Retina (tissue), 1 donor: ENCODE measurements around the gene PHLPP2.
"Not testable (repeated sequence)": the region's sequence is repeated elsewhere in the genome, so short reads cannot be mapped to it uniquely, and the experiment has no call there.

ENCODE experiments used
- DNase-seq: peaks from one replicate; pipeline ENCODE4 v3.0.0-alpha.2; 2016

Gene PHLPP2

DNA sequence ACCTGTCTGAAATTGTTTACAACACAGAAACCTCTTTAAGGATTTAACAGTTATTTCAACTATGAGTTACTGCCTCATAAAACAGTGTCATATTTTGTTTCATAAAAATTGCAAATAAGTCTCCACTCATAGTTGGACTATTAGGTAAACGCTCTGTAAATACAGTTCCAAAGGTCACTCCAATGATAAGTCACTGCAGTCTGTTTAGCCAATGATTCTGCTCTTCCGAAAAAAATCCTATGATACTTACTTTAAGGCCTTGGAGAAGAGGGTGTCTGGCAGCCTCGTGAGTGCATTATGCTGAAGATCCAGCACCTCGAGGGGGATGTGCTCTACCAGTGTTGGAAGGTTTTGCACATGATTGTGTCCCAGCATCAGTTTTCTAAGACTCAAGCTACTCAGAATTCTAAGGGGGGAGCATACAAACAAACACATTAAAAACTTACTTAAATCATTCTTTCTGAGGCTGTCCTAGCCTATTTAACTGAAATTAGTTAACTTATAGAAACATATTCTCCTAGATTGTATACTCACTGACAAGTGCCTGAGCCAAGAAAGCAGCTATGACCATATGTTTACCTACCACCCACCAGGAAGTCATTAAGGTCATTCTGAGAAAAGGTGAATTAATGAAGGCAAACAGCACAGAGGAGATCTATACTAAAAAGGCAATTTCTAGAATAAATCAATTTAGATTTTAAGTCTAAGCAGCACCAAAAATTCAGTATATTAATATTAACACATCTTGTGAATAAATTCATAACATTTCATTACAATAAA is 57.4 kb downstream of the PHLPP2 start:
- no peak for DNase-seq

DNA sequence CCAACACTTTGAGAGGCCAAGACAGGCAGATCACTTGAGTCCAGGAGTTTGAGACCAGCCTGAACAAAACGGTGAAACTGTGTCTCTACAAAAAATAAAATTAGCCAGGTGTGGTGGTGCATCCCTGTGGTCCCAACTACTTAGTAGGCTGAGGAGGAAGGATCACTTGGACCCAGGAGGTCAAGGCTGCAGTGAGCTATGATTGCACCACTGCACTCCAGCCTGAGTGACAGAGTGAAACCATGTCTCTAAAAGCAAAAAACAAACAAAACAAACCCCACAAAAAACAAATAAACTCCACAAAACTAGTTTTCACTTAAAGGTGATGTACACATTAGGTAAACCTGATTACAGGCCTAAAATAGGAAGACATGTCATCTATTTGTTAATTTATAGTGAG is 58.2 kb downstream of the PHLPP2 start:
- no peak for DNase-seq

DNA sequence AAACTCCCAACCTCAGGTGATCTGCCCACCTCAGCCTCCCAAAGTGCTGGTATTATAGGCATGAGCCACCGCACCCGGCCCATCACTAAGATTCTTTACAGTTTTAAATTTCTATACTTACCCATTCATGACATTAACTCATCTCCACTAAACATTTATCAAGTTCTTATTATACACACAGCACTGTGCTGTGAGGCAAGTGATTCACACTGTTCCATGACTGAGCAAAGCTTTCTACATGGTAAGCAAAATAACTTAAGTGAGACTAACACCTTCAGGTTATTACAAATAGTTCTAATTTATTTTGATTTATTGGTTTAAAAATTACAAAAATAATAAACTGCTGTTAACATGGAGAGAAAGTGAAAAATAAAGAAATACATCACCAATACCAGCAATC is 65.0 kb downstream of the PHLPP2 start:
- DNase-seq = no peak

DNA sequence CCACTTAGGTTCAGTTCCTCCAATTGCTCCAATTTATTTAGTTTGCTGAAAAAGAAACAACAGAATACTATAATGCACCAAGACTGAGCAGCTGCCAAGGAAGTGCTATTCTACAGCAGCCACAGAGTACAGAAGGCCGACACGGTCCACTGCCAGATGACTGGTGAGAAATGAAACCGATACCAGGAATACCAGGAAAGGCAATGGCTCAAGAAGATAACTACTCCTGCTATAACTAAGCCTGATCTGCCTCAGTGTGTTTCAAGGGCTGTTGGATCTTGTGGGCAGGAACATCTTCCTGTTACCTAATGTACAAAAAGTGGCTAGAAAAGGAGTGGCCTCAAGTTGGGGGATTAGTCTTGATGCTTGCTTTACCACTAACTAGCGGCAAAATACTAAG is 65.7 kb downstream of the PHLPP2 start:
- DNase-seq = no peak

DNA sequence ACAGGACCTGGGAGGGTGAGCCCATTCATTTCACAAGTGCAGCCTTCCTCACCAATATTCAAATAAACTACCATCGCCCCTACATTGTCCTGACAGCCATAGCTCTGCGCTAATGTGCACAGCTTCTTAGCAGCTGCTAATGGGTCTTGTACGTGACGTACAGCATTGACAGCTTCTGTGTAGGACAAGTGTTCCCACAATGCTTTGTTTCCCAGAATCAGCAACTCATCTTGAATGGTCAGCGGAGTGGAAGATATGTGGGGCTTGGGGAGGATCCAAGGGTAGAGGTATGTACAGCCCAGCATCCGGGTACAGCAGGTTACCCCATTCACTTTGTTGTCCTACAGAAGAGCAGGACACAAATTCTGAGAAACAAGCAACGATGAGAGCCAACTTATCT is 74.8 kb downstream of the PHLPP2 start:
- no peak for DNase-seq

DNA sequence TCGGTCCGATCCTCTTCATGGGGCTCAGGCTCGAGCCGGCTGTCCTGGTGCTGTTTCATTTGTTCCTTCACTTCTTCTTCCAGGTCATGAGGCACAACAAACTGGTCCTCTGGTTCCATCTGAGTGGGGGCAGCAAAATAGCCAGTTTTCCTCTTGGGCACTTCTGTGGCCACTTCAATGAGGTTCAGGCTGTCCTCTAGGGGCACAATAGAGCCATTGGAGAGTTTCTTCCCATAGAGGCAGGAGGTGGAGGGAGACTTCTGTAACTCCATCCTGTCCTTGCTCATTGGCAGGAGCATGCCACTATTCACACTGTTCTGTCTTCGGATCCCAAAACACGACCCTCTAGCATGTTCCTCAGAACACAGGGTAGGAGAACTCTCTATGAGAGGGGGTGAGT is 75.6 kb downstream of the PHLPP2 start:
- no peak for DNase-seq

DNA sequence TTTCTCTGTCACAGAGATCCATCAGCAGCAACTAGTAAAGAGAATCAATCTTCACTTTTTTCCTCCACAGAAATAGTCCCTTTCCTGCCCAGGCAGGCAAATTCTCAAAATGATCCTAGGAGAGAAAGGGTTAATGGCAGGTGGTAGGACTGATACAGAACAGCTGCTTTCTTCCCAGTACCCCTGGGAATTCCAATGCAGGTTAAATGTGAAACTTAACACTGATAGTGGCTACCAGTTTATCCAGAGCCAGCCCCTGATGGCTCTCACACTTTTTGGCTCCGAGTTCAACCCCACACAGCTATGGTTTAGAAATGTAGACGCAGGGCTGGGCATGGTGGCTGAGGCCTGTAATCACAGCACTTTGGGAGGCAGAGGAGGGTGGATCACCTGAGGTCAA is 76.3 kb downstream of the PHLPP2 start:
- DNase-seq = no peak

DNA sequence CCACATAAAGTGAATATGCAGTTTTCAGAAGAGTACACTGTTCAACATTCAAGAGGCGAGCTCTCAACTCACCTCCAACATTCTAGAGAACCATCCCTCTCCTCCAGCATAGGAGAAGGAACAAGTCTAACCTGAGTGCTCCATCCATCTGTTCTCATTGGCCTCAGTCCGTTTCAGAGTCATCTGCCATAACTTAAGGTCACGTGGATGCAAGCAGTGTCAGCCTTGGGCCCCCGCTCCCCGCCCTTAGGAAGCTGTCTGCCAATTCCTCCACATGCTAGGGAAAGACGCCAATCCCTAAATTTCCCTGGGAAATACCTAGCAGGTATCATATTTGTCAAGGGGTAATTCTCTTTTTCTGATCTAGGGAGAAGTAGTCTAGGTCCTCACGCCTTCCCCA is 77.1 kb downstream of the PHLPP2 start:
- DNase-seq = no peak

DNA sequence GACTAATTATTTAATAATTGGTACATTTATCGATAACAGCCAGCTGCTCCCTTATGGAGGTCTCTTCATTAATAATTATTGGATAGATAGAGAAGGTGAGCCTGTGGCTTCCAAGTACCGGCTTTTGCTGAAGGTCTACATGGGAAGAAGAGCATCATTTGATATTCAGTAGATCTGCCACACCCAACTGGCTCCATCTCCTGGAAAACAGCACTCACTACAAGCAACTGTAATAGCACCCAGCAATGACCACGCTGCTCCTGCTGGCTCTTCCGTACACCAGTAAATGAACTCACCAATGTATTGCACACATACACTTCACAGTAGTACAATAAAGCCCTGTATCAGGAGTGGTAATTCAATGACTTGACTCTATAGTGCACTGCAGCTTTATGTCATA is 79.1 kb downstream of the PHLPP2 start:
- no peak for DNase-seq

DNA sequence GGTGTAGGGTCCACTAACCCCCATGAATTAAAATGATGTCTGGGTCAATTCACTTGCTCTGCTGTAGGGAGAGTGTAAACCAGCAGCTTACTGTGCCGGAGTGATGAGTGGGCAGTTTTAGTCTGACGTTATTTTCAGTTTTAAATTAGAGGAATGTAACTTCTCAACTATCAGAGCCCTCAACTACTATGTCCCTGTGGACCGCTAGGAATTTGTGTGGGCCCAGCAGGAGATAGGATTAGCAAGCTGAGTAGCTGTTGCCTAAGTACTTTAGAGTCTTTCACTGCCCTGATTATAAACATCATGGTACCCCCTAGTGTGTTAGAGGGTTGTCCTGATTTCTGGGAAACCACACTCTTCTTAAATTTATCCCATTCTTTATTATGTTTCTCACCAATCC is 87.1 kb downstream of the PHLPP2 start:
- no peak for DNase-seq

DNA sequence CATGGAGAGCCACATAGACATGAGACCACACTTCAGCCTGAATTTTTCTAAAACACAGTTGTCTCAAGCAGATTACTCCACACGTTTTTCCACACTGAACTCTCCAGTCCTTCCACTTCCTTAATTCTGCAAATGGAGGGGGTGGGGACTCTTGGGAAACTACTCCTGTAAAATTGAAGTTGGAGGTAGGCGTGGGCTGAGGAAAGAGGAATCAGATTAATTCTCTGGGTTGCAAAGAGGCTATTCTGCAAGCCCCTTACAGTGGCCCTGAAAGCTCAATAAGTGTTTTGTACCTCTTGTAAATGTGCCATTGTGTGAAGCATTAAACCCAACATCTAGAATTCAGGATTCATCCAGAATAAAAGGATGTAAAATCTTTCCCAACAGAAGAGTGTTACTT is 88.9 kb downstream of the PHLPP2 start:
- DNase-seq = no peak

DNA sequence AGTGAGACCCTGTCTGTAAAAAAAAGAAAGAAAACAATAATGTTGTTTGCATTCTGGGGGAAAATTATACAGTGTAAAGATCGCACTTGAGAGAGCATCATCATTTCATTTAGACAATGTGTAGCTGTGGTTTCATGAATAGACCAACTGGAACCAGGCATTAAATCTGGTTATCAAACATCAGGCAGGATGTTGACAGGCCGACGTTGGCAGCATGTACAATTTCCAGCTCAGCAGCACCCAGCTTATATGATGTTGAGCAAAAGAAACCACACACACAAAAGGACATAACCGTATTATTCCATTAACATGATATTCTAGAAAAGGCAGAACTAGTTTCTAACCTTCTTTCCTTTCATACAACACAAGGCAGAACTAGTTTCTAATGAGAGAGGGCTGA is 92.7 kb downstream of the PHLPP2 start:
- DNase-seq = no peak

DNA sequence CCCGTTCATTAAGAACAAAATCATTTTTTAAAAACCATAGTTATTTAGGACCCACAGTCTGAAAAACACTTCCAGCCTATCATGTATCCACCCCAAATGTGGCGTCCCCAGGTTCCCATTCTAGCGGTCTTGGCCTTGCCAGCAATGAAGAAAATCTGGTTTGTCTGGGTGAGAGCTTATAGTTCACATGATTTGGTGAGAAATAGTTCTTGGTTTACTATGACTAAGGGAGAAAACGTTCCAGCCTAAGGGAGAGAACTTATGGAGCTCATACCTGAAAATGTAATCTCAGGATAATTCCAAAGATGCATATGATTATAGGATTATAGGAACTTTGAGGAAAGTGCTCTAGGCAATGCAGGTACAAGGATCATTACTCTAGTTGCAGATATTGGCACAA is 93.7 kb downstream of the PHLPP2 start:
- DNase-seq = no peak

DNA sequence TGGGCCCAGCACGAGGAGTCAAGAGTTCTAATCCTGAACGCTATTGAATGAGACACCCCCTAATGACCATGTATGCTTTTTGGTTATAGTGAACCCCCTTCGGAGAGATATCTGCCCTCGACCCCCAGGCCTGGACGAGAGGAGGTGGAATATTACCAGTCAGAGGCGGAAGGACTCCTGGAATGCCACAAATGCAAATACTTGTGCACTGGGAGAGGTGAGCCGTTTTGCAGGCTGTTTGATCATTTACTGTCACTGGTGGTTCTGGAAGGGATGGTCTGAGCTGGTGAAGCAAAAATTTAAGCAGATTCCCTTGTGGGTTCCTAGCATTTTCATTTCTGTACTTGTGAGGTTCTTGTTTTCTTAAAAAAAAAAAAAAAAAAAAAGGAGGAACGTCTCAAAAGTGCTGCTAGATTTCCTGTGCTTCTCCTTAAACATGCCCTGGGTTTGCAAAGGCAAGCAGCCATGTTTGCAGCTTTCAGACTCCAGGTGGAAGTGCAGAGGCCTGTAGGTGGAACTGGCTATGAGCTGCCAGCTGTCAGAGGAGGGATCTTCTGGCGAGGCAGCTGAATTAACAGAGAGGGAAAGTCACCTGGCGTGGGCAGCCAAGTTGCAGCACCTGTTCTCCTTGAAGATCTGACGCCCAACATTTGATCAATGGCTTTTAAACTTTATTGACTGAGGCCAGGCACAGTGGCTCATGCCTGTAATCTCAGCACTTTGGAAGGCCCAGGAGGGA is 95.1 kb downstream of the PHLPP2 start:
- DNase-seq = no peak

DNA sequence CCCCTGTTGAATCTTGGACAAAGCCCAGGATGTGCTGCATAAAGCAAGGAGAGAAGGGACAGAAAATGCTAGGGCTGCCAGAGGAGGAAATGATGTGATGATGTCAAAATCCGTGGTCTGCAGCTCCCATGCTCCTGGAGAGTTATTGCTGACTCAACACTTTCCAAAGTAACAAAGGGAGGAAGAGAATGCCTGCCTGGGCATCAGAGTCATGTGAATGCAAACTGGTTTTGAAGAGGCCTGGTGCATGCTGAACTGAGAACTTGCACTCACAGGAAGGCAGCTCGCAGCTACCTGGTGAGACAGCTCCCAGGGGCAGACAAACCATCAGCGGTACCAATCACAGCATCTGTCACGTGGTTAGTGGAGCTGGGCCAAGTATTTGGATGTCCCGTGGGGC is 95.7 kb downstream of the PHLPP2 start:
- DNase-seq = no peak

DNA sequence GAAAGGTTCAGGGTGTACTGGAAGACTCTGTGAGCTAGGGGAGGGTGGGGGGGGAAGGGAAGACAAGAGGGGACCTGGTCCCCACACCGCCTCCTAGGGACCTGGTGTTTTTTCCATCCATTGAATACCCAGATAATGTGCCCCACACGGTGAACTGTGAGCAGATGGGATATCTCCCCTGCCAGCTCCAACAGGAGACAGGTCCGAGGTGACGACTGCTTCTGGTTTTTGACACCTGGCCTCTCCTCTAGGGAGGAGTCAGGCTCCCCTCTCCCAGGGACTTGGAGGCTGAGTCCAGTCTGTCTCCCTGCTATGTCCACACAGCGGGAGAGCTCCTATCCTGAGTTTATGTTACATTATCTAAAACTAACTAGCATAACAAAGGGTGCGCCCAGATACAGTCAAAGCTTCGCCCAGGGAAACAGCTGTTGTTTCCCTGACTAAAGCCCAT is 96.7 kb downstream of the PHLPP2 start:
- no peak for DNase-seq

DNA sequence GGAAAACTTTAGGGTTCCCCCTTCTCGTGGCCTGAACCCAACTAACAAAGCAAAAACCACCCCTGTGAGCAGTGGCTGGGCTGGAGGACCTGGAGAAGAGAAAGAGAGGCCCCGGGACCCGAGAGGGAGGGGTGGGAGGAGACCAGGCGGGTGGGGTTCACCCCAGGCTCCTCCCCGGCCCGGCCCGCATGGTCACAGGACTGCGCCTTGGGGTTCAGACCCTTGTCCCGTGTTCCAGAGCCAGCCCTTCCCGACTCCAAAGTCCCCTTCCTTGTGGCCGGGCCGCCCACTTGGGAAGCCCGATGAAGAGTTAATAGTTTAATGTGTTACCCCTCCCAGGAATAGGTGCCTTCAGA is 97.7 kb downstream of the PHLPP2 start:
- peak; percentile 8 for DNase-seq

DNA sequence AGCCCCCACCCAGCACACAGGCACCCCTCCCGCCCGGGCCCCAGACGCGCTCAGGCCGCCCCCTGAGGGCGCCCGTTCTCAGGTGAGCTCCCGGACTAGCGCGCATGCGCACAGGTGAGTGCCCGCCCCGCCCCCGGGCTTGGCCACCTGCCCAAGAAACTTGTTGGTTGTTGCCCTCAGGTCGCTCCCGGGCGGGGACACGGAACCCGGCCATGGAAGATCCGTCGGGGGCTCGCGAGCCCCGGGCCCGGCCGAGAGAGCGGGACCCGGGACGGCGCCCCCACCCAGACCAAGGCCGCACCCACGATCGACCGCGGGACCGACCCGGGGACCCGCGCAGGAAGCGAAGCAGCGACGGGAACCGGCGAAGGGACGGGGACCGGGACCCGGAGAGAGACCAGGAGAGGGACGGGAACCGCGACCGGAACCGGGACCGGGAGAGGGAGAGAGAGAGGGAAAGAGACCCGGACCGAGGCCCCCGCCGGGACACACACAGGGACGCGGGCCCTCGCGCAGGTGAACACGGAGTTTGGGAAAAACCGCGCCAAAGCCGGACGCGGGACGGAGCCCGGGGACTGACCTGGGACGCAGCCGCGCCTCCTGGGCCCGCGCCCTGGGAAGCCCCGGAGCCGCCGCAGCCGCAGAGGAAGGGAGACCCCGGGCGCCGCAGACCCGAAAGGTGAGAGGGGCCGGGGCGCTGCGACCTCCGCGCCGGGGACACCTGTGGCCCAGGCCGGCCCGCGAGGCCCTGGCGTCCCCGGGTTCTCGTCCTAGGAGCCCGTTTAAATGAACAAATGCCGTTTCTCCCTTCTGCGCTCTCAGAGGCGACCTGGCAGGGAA is 98.3 kb downstream of the PHLPP2 start, which contains the start of gene MARVELD3:
Gene MARVELD3 (plus strand): TSS at position 167 of the 840 bp plus-strand sequence. CDS start 46 bp downstream, at position 213.
- peak; percentile 32 for DNase-seq

DNA sequence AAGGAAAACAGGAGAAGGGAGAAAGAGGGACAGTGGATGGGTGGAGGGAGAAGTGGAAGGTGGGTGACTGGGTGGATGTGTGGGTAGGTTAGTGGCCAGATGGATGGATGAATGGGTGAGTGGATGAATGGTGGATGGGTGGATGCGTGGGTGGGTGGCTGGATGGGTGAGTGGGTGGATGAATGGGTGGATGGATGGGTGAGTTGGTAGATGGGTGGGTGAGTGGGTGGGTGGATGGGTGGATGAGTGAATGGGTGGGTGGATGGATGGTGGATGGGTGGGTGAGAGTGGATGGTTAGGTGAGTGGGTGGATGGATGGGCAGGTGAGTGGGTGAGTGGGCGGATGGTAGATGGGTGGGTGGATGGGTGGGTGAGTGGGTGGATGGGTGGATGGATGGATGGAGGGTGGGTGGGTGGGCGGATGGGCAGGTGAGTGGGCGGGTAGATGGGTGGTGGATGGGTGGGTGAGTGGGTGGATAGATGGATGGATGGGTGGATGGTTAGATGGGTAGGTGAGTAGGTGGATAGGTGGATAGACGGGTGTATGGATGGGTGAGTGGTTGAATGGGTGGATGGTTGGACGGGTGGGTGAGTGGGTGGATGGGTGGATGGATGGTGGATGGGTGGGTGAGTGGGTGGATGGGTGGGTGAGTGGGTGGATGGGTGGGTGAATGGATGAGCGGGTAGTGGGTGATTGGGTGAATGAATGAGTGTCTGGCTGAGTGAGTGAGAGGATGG is 99.2 kb downstream of the PHLPP2 start:
- no peak for DNase-seq

DNA sequence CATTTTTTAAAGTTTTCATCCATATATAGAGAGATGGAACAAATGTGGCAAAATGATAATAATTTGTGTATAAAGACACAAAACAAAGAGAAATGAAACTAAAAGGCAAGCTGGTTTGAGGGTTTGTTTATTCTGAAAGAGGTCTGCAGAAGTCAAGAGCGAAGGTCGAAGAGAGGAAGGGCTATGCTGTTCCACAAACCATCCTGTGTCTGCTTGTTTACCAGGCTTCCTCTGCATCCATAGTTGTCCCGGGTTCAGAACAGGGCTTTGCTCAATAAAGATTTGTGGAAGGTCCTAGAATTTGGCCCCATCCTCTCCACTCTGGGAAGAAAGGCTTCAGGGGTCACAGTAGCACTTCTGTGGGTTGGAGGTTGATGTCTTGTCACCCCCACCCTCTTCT is 100.9 kb downstream of the PHLPP2 start:
- DNase-seq = no peak

DNA sequence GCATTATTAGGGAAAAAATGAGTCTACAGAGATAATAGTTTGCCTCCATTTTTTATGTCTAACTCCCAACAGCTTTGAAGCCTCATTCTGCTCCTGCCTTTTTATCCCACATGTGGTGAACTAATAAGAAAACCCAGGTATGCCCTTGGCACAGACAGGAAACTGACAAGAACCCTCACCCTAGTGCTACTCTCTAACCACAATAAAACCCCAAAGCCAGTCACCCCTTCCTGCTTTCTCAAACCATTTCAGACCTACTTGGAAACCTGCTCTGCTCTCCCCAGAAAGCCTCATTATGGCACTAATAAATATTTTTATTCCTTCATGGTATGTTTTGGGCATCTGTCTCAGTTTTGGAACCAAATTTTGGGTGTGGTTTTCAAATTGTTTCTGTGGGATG is 102.4 kb downstream of the PHLPP2 start:
- no peak for DNase-seq

DNA sequence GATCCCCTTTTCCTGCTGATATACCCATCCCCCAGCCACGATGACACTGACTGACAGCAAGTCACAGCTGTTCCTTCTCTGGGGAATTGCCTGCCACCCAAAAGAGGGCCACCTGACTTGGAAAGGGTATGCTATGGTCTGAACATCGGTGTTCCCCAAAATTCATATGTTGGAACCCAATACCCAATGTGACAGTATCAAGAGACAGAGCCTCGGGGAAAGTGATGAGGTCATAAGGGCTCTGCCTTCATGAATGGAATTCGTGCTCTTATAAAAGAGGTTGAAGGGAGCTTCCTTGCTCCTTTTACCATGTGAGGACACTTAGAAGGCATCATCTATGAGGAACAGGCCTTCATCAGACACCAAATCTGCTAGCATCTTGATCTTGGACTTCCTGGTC is 106.1 kb downstream of the PHLPP2 start:
- DNase-seq = no peak

DNA sequence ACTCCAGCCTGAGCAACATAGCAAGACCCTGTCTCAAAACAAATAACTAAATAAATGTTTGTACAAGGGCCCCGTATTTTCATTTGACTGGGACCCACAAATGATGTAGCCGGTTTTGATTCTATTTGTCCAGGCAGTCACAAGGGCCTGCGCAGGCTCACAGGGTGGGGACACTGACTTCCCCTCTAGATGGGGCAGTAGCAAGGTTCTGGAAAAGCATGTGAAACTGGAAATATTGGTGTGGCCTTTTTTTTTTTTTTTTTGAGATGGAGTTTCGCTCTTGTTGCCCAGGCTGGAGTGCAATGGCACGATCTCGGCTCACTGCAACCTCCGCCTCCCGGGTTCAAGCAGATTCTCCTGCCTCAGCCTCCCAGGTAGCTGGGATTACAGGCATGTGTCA is 109.5 kb downstream of the PHLPP2 start:
- not testable (repeated sequence) for DNase-seq
